Skin of body (tissue), 2 donors: ENCODE measurements around the gene ATP6V1E1. TPM values are rescaled to one million over a fixed set of nuclear protein-coding genes. Genes with fewer than 3 reads are reported as not detected.

Experiments
- DNase-seq: peaks from one replicate; lab custom pipeline; 2025; lab: John Stamatoyannopoulos, UW
- total RNA-seq: library from RNA; depleted of rRNA; stranded (reverse); fragments of >200 nt; gene quantifications from one replicate; pipeline ENCODE4 v1.2.3, GENCODE V29; 2014

The ATP6V1E1 gene
- total RNA-seq, 1 donor from 2014 or later = 70.4 TPM

GRCh38 chr22:17633998-17634323, 5.4 kb upstream of the ATP6V1E1 start:
- no peak for DNase-seq

GRCh38 chr22:17633217-17633997, 4.9 kb upstream of the ATP6V1E1 start:
- DNase-seq = peak; percentile 25

- DNase-seq = no peak
These were observed 2.6 kb upstream of the ATP6V1E1 start for GRCh38 chr22:17631076-17631565.

DNA sequence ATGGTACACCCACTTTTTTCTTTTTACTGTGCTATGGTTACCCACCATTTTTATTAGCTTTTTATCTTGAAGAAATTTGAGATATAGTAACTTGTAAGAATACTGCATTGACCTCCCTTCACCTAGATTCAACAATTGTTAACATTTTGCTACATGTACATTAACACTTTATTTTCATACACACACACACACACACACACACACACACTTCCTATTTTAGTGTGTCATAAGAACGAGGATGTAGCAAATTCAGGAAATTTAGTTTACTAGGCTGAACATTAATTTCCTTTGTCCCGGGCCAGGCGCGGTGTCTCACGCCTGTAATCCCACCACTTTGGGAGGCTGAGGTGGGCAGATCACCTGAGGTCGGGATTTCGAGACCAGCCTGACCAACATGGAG, 1.1 kb upstream of the ATP6V1E1 start:
- DNase-seq = no peak

DNA sequence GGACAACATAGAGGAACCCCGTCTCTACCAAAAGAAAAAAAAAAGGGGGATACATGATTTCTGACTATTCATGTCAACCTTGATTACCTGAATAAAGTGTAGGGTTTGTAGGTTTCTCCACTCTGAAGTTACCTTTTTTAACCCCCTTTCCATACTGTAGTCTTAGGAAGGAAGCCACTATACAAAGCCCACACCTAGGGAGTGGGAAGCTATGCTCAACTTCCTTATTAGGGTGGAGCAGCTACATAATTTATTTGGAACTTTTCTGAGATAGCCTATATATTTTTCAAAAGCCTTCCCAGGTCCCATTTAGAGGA, 582 bp upstream of the ATP6V1E1 start:
- no peak for DNase-seq

GRCh38 chr22:17627961-17628405, 566 bp downstream of the ATP6V1E1 start:
- DNase-seq = no peak

- DNase-seq = no peak
These were observed 15.3 kb downstream of the ATP6V1E1 start for GRCh38 chr22:17613280-17613679.

DNA sequence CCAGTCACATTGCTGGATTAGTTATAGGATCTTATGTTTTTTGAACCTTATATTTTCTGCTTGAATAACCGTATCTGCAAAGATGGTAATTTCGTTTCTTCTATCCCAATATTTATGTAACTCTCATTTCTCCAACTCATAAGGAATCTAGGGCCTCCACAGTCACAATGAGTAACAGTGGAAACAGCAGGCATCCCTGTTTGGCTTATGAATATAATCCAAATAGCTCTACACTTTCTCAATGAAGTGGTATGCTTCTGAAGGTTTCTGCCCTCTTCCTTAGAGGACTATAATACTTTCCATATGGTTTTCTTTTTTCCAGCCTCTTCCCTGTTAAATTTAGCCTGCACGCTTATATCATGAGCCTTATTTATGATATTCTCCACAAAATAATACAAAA, 16.5 kb downstream of the ATP6V1E1 start:
- no peak for DNase-seq

DNA sequence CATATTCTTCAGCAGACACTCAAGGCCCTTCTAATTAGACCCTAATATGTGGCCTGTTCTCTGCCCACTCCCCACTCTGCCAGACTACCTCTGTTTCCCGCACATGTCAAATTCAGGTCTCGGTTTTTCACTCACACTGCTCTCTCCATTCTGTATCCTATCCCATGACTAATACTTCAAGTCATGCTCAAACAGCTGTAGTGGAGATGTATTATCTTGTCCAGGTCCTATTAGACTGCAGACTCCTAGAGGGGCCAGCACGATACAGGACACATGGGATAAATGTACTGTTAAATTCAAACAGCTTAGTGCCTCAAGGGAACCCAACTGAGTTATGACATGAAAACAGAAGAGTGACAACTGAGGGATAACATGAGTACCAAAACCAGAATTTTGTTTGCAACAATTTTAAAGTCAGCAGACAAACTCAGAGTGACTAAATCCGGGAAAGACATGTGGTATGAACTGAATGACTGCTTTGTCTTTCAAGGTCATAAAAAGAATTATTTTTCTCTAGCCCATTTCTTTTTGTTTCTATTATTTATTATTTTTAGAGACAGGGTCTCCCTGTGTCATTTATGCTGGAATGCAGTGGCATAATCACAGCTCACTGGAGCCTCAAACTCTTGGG, 20.5 kb downstream of the ATP6V1E1 start:
- DNase-seq = no peak

- peak; percentile 76 for DNase-seq
These were observed 22.1 kb downstream of the ATP6V1E1 start for GRCh38 chr22:17606496-17606895.

DNA sequence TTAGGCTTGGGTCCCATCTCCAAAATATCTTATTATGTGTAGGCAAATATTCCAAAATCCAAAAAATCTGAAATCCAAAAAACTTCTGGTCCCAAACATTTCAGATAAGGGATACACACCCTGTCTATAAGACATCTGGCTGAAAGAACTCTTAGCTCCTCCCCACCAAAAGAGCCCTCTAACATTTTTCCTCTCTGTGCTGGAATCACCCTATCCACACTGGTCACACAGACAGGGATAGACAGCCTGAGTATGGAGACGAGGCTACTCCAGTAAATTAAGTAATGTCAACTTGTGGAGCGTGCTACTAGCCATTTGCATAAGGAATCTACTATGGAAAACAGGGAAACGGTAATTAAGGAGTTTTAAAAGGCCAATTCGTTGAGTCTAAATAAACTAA, 24.9 kb downstream of the ATP6V1E1 start:
- no peak for DNase-seq

- no peak for DNase-seq
These were observed 27.5 kb downstream of the ATP6V1E1 start for GRCh38 chr22:17601031-17601430.

GRCh38 chr22:17598318-17598717, 30.2 kb downstream of the ATP6V1E1 start:
- DNase-seq = no peak

DNA sequence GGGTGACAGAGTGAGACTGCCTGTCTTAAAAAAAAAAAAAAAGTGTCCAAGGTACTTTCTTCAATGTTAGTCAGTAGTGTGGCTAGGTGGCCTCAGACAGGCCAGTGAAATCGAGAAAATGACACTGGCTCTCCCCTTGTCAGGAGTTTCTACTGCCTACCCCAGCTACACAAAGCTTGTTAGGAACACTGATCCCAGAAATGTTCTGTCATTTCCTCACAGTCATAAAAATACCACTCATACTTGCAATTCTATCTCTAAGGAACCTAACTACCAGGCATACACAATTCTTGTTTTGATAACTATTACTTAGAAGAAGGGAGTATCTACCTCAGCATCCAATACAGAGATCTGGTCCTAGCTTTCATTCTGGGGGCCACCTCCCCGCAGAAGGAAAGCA, 31.3 kb downstream of the ATP6V1E1 start:
- no peak for DNase-seq

GRCh38 chr22:17596226-17596625, 32.3 kb downstream of the ATP6V1E1 start:
- no peak for DNase-seq

- DNase-seq = no peak
These were observed 36.3 kb downstream of the ATP6V1E1 start for GRCh38 chr22:17592201-17592600.

DNA sequence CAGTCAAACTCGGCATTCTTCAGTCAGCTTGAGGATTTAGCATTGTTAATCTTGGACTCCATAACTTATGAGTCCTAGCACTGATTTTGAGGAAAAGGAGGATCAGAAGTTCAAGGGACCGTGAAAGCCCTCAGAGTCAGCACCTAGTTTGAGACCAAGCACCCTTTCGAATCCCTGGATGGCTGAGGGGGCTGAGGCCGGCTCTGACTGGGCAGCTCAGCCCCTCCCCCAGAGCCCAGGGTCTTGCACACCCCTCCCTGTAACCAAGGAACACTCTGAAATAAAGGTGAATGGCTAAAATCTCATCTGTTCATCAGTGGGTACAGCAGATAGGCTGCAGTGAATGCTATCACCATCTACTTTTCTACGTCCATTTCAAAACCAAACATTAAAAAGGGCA, 38.0 kb downstream of the ATP6V1E1 start:
- no peak for DNase-seq

- no peak for DNase-seq
These were observed 38.7 kb downstream of the ATP6V1E1 start for GRCh38 chr22:17589810-17590375.

DNA sequence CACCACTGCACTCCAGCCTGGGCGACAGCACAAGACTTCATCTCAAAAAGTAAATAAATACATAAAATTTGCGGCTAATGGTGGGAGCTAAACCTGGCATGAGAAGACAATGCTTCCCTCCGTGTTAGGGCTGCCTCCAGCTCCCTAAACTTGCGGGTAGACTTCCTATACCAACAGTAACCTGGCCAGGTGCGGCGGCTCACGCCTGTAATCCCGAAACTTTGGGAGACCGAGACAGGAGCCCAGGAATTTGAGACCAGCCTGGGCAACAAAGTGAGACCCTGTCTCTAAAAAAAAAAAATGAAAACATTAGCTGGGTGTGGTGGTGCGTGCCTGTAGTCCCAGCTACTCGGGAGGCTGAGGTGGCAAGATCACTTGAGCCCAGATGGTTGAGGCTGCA, 39.9 kb downstream of the ATP6V1E1 start:
- DNase-seq = no peak

DNA sequence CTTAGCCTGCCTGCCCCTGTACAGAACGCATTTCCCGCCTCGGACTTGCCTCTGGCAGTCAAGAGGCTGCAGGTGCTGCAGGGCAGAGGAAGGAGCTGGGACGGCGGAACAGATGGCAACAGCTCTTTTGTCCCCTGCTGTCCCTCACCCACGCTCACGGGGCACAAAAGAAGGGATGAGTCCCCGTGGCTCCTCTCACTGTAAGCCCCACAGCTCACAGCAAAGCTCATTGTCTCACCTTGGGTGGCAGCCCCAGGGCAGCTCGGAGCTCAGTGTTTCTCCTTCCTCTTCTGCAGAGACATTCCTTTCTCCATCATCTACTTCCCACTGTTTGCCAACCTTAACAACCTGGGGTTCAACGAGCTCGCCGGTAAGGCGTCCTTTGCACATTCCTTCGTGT, 40.9 kb downstream of the ATP6V1E1 start:
- DNase-seq = no peak

DNA sequence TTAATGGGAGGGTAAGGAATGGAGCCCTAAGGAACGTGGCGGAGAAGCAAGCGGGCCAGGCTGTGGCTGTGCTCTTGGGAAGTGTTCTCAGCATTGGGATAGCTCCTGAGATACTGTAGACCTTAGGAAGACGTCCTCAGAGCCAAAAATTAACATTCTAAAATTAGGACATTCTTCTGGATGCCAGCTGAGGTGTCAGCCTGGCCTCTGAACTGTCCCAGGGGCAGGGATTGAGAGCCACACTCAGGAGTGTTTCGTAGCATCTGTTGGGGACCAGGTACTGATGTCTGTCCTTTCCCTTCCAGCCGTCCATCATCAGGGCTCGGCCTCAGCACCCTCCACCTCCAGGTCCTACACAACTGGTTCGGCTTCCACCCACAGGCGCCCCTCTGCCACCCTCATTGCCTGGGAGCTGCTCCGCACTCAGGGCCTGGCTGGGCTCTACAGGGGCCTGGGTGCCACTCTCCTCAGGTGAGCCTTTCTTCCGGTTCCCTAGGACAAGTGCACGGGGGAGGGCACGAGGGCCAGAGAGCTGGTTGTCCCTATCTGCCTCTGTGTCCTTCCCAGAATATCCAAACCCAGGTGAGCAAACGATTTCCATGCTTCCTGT, 41.6 kb downstream of the ATP6V1E1 start:
- DNase-seq = no peak

DNA sequence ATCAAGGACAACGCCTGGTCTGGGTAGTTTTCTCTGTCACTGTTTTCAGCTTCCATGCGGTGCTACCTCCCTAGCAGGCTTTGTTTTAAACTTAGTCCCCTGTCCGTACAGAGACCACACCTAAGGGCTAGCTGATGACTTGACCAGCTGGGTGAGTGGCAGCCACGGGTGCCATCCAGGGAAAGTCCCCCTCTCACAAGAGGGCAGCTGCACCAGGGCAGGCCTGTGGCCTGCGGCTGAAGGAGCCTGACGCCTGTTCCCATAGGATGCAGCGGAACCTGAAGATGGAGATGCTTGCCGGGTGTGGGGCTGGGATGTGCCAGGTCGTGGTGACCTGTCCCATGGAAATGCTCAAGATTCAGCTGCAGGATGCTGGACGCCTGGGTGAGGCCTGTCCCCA, 45.4 kb downstream of the ATP6V1E1 start:
- no peak for DNase-seq

DNA sequence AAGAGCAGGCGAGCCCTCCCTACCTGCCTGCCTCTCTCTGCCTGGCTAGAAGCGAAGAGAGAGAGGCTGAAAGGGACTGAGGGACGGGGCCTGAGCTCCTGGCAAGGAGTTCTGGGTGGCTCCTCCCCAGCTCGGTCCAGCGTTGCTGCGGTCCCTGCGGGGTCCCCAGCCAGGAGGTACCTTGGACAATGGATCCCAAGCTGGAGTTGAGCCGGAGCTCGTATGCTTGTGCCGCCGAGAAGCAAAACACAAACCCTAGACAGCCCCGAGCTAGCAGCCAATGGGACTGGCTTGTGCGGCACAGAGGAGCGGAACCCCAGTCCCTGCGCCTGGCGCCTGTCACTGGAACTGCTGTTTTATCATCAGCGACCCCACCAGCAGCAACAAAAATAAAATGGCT, 46.9 kb downstream of the ATP6V1E1 start:
- DNase-seq = no peak
